H1 (cell line): ENCODE measurements around the gene MS4A18. TPM values are rescaled to one million over a fixed set of nuclear protein-coding genes. Genes with fewer than 3 reads are reported as not detected.

Experiments
- polyA plus RNA-seq, 7 experiments: library from polyadenylated mRNA; depleted of rRNA in 3 of 7; stranded (reverse) in 5 of 7; unstranded in 2 of 7; fragments of >200 nt in 5 of 7; fragments of 200-250 nt in 2 of 7; gene quantifications; 1 replicate in 5 of 7; 2 replicates in 1 of 7; 4 replicates in 1 of 7; pipeline versions ENCODE4 v1.2.1 to v1.2.3, GENCODE V29; 2011 to 2013; ENCODE audit warnings: missing spikeins in 2 of 7, mixed read lengths in 2 of 7
- total RNA-seq: library from RNA; stranded (reverse); fragmentation: NEBNext Ultra II Directional; extraction: Animal tissue kit (Norgen Biotek cat#: 25700); gene quantifications from 2 replicates; pipeline ENCODE4 v1.2.1, GENCODE V29; 2021
- TF ChIP-seq, protein P1 (sequence below), 3 experiments: IDR thresholded peaks; 1 replicate in 2 of 3; 2 replicates in 1 of 3; pipeline versions ENCODE4 v1.5.1 to v1.6.1; 2011; ENCODE audit warnings: low read length in 3 of 3, mild to moderate bottlenecking in 3 of 3, inconsistent platforms in 2 of 3, low read depth in 1 of 3, moderate library complexity in 1 of 3; ENCODE audit not compliant: insufficient read depth in 1 of 3; ENCODE audit errors: control extremely low read depth in 1 of 3

MS4A18 gene
- total and polyA plus RNA-seq, 2 of the 8 experiments (the other 6 are each of a cell fraction or from before 2014, with no cell fraction given): not detected

DNA sequence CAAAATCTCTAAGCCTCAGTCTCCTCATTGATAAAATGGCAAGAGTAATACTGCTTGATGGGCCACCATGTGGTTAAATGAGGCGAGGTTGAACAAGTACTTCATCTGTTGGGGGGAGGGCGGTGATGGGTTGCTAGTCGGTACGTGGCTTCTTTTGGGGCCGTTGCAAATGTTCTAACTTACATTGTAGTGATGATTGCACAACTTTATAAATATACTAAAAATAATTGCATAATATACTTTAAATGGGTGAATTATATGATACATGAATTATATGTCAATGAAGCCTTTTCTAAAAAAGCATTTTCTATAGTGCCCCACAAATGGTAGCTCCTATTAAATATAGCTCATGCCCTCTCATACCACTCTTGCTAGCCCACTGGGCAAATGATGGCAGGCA lies 18.6 kb upstream of the MS4A18 start (continued):
- TF ChIP-seq, protein P1, sequence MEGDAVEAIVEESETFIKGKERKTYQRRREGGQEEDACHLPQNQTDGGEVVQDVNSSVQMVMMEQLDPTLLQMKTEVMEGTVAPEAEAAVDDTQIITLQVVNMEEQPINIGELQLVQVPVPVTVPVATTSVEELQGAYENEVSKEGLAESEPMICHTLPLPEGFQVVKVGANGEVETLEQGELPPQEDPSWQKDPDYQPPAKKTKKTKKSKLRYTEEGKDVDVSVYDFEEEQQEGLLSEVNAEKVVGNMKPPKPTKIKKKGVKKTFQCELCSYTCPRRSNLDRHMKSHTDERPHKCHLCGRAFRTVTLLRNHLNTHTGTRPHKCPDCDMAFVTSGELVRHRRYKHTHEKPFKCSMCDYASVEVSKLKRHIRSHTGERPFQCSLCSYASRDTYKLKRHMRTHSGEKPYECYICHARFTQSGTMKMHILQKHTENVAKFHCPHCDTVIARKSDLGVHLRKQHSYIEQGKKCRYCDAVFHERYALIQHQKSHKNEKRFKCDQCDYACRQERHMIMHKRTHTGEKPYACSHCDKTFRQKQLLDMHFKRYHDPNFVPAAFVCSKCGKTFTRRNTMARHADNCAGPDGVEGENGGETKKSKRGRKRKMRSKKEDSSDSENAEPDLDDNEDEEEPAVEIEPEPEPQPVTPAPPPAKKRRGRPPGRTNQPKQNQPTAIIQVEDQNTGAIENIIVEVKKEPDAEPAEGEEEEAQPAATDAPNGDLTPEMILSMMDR (IDR thresholded peaks at IDR 0.05; ENCODE audit: control extremely low read depth in 1 of 3, insufficient read depth in 1 of 3, low read depth in 1 of 3, low read length in 3 of 3): no peak
